RWPE2 (cell line): Measurements from ENCODE around the gene PSRC1.

Experiments
- ATAC-seq: fragments of 200-7000 bp; cut with Tn5 transposase; 3 replicates; pipeline ENCODE4 v1.9.1; 2021; ENCODE audit warnings: low read depth
- DNase-seq: peaks from one replicate; pipeline ENCODE4 v3.0.0-alpha.2; 2020; ENCODE audit warnings: low spot score
- H3K27ac ChIP-seq: fragments of 450-650 bp; 2 replicates; pipeline ENCODE4 v1.5.1; 2017; ENCODE audit warnings: mild to moderate bottlenecking; ENCODE audit not compliant: poor library complexity, severe bottlenecking
- H3K27me3 ChIP-seq: fragments of 250-450 bp; sonication (Bioruptor Pico); 2 replicates; pipeline ENCODE4 v1.5.1; 2021; ENCODE audit warnings: mild to moderate bottlenecking, moderate library complexity; ENCODE audit not compliant: insufficient read depth, poor library complexity, severe bottlenecking
- H3K36me3 ChIP-seq: fragments of 250-450 bp; sonication (Bioruptor Pico); 2 replicates; pipeline ENCODE4 v1.5.1; 2020; ENCODE audit warnings: low read depth, mild to moderate bottlenecking, moderate library complexity
- H3K4me1 ChIP-seq: fragments of 250-450 bp; sonication (Bioruptor Pico); 2 replicates; pipeline ENCODE4 v1.5.1; 2021; ENCODE audit warnings: mild to moderate bottlenecking, moderate library complexity; ENCODE audit not compliant: insufficient read depth, poor library complexity, severe bottlenecking
- H3K4me3 ChIP-seq: fragments of 250-450 bp; sonication (Bioruptor Pico); 2 replicates; pipeline ENCODE4 v1.5.1; 2021; ENCODE audit warnings: mild to moderate bottlenecking, moderate library complexity; ENCODE audit not compliant: severe bottlenecking
- H3K9me3 ChIP-seq: fragments of 250-450 bp; sonication (Bioruptor Pico); 2 replicates; pipeline ENCODE4 v1.5.1; 2021; ENCODE audit warnings: mild to moderate bottlenecking, moderate library complexity; ENCODE audit not compliant: severe bottlenecking
- CTCF ChIP-seq: fragments of 450-650 bp; IDR thresholded peaks from one replicate; pipeline ENCODE4 v1.5.1; 2017; ENCODE audit warnings: mild to moderate bottlenecking, moderate library complexity; ENCODE audit not compliant: poor library complexity, severe bottlenecking

Gene PSRC1

GRCh38 chr1:109258481-109259466 lies 24.2 kb downstream of the PSRC1 start:
- Histone ChIP-seq H3K36me3 (peaks cover 15% of the 10 kb centered on the region; the same call in 1 of the 2 replicates), H3K4me3 (no peak overlapping the region), H3K27me3 (no peaks in the 10 kb centered on the region), H3K4me1 (peaks cover 37% of the 10 kb centered on the region), H3K27ac (no peak overlapping the region), H3K9me3 (no peaks in the 10 kb centered on the region)
- no peak for ATAC-seq
- TF ChIP-seq CTCF, result no peak
- DNase-seq, result no peak

- ATAC-seq (no peak), DNase-seq (no peak)
- Histone ChIP-seq H3K9me3 (no peaks in the 10 kb centered on the region), H3K27ac (peak overlapping the region; percentile 68), H3K27me3 (no peaks in the 10 kb centered on the region), H3K4me1 (peaks cover 36% of the 10 kb centered on the region), H3K36me3 (peaks cover 14% of the 10 kb centered on the region; the same call in 1 of the 2 replicates), H3K4me3 (no peak overlapping the region)
- TF ChIP-seq CTCF, result no peak
These were observed 25.1 kb downstream of the PSRC1 start for GRCh38 chr1:109257682-109258421.

- Histone ChIP-seq H3K36me3 (peaks cover 11% of the 10 kb centered on the region; the same call in 1 of the 2 replicates), H3K27ac (peak overlapping the region; percentile 68), H3K9me3 (no peaks in the 10 kb centered on the region), H3K4me1 (peaks cover 33% of the 10 kb centered on the region), H3K4me3 (no peak overlapping the region), H3K27me3 (no peaks in the 10 kb centered on the region)
- TF ChIP-seq CTCF, result no peak
- no peak for DNase-seq
- ATAC-seq, result peak; percentile 78
These were observed 25.8 kb downstream of the PSRC1 start for GRCh38 chr1:109256971-109257681.

- peak overlapping the region; percentile 68 for H3K27ac ChIP-seq
- no peak for DNase-seq
- ATAC-seq, result no peak
- TF ChIP-seq CTCF, result no peak
- no peak overlapping the region for H3K4me3 ChIP-seq
- peaks cover 12% of the 10 kb centered on the region; the same call in 1 of the 2 replicates for H3K36me3 ChIP-seq
- H3K4me1 ChIP-seq, result peaks cover 33% of the 10 kb centered on the region
- H3K9me3 ChIP-seq, result no peaks in the 10 kb centered on the region
- no peaks in the 10 kb centered on the region for H3K27me3 ChIP-seq
These were observed 26.9 kb downstream of the PSRC1 start for GRCh38 chr1:109256085-109256484.
